ENCODE measurements around the gene NEUROD2. TPM values are rescaled to one million over a fixed set of nuclear protein-coding genes. Genes with fewer than 3 reads are reported as not detected.

NEUROD2 gene
- total and polyA plus RNA-seq, 2 experiments from 2014 or later: not detected

DNA sequence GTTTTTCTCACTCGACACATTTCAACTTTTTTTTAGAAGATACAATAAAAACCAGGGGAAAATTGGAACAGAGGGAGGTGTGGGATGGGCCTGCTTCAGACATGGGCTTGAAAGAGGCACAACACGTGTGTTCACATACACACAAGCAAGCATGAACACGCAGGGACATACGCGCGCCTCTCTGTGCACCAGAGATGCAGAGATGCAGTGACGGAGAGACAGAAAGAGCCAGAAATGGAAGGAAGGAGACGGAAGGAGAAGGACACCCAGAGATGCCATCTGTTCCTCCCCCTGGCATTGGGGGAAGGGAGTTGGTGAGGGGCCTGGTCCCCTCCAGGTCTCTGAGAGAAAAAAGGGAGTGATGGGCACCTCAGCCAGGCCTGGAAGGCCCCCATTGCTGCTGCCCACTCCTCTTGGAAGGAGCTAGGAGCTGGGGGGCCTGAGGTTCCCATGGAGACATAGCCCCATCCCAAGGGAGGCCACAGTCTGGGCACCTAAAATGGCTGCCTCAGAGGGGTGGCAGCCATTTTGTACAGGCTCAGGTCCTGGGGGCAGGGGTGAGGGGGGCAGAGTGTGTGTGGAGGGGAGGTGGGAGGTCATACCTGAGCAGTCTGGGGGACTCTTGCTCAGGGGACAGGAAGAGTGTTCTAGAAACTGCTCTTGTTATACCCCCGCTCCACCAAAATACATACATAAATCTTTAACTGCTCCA lies 3.8 kb upstream of the NEUROD2 start:
- DNase-seq (ENCODE audit: low read depth in 1 of 2, low spot score in 1 of 2): no peak
- Histone ChIP-seq H3K4me3 (no peak overlapping the region), H3K27ac (no peak overlapping the region), H3K27me3 (peaks cover 100% of the 10 kb centered on the region), H3K4me1 (ENCODE audit: low read depth) (no peaks in the 10 kb centered on the region), H3K9me3 (ENCODE audit: low read depth) (no peaks in the 10 kb centered on the region), H3K36me3 (no peaks in the 10 kb centered on the region)
- TF ChIP-seq, protein P1, sequence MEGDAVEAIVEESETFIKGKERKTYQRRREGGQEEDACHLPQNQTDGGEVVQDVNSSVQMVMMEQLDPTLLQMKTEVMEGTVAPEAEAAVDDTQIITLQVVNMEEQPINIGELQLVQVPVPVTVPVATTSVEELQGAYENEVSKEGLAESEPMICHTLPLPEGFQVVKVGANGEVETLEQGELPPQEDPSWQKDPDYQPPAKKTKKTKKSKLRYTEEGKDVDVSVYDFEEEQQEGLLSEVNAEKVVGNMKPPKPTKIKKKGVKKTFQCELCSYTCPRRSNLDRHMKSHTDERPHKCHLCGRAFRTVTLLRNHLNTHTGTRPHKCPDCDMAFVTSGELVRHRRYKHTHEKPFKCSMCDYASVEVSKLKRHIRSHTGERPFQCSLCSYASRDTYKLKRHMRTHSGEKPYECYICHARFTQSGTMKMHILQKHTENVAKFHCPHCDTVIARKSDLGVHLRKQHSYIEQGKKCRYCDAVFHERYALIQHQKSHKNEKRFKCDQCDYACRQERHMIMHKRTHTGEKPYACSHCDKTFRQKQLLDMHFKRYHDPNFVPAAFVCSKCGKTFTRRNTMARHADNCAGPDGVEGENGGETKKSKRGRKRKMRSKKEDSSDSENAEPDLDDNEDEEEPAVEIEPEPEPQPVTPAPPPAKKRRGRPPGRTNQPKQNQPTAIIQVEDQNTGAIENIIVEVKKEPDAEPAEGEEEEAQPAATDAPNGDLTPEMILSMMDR (IDR thresholded peaks at IDR 0.05; ENCODE audit: low read depth, low read length): no peak

DNA sequence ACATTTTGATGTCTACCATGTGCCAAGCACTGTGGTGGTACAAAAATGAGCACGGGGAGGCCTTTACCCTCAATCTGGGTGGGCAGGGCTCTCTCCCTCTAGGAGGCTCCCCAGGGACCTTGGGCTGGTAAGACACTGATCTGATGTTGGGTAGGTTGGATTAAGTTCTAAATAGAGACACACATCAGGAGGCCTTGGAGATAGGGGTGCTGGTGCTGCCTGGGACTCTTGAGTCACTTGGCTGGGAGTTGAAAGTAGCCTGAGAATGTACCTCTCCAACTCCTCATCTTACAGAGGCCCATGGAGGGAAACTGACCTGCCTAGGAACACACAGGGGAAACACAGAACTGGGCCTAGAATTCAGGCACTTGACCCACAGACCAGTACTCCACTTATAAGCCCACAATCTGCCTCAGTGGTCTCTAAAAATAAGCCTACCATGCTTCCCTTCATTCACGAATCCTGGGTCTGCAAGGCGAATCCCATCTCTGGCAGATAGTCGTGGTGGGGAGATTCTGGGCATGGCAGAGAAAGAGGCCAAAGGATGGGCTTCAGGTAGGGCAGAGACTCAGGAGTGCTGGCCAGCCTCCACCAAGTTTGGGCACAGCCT lies 1.8 kb upstream of the NEUROD2 start:
- Histone ChIP-seq H3K9me3 (ENCODE audit: low read depth) (no peaks in the 10 kb centered on the region), H3K4me1 (ENCODE audit: low read depth) (peaks cover 4% of the 10 kb centered on the region), H3K36me3 (no peaks in the 10 kb centered on the region), H3K27me3 (peaks cover 100% of the 10 kb centered on the region), H3K4me3 (no peak overlapping the region), H3K27ac (no peak overlapping the region)
- DNase-seq (ENCODE audit: low read depth in 1 of 2, low spot score in 1 of 2): no peak
- TF ChIP-seq, protein P1 (IDR thresholded peaks at IDR 0.05; ENCODE audit: low read depth, low read length): no peak

DNA sequence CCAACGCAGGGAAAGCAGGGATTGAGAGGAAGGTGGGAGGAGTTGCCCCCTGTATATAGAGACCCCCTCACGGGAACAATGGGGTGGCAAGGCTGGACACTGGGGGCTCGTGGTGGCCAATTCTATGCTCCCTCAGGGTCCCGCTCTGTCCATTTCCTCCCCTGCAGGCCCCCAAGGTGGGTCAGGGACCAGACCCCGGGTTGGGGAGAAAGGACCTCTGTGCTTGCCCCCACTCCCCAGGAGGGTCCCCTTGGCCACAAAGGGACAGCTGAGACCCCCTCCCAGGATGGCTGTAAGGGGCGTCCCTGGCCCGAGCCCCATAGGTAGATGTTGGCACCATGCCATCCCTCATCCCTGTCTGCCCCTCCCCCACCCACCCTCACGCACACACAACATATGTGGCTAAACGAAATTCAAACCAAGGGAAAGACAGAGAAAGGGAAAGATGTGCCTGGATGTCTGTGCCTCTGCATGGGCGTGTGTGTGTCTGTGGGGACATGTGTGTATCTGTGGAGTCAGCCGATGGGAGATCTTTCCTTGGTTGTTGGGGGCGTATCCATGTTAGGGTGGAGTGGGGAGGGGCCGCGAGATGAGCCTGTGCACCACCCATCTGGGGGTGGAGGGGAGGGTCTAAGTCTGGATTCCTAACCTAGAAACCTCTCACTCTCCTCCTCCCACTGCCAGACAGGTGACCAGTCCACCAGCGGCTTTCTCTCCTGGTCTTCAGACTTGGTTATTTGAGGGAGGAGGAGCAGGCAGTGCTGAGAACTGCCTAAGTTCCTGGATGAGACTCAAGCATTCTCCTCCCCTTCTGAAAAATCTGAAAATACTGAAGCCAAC lies 642 bp upstream of the NEUROD2 start:
- no peaks in the 10 kb centered on the region for H3K9me3 ChIP-seq (ENCODE audit: low read depth)
- peaks cover 4% of the 10 kb centered on the region for H3K4me1 ChIP-seq (ENCODE audit: low read depth)
- H3K4me3 ChIP-seq: no peak overlapping the region
- no peak for DNase-seq (ENCODE audit: low read depth in 1 of 2, low spot score in 1 of 2)
- no peaks in the 10 kb centered on the region for H3K36me3 ChIP-seq
- peaks cover 100% of the 10 kb centered on the region for H3K27me3 ChIP-seq
- no peak overlapping the region for H3K27ac ChIP-seq
- TF ChIP-seq, protein P1 (IDR thresholded peaks at IDR 0.05; ENCODE audit: low read depth, low read length): no peak

DNA sequence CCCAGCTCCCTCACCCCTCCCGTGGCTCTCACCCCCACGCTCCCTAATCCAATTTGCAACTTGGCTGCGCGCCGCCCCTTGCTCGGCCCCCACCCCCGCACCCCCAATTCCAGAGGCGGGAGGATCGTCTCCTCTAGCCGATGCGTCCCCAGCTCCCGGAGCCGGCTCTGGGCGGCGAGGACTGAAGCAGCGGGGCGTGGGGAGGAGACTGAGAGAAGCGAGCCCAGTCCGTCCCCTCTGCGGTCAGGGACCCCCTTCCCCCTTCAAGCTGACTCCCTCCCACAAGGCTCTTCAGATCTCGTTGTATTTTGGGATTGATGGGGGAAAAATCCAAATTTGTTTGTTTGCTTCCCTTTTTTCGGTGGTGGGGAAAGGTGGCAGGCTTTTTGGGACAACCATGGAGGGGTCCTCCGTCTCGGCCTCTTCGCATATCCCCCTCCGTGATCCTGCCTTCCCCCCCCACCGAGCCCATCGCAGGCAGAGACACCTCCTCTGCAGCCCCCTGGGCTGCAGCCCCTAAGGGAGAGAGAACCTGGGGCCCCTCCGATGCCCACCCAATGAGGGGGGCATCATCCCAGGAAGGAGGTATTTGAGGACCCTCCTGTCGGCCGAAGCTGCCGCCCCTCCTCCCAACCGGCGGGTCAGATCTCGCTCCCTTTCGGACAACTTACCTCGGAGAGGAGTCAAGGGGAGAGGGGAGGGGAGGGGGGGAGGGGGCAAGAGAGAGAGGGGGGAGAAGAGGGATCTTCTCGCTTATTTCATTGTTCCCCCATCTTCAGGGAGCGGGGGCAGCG lies 466 bp downstream of the NEUROD2 start:
- Histone ChIP-seq H3K4me3 (no peak overlapping the region), H3K36me3 (no peaks in the 10 kb centered on the region)

More for the DNA sequence above, 466 bp downstream of the NEUROD2 start:
- Histone ChIP-seq H3K4me1 (ENCODE audit: low read depth) (peaks cover 4% of the 10 kb centered on the region), H3K9me3 (ENCODE audit: low read depth) (no peaks in the 10 kb centered on the region), H3K27me3 (peaks cover 100% of the 10 kb centered on the region), H3K27ac (no peak overlapping the region)
- TF ChIP-seq, protein P1 (IDR thresholded peaks at IDR 0.05; ENCODE audit: low read depth, low read length): no peak
- no peak for DNase-seq (ENCODE audit: low read depth in 1 of 2, low spot score in 1 of 2)
